Endothelial cell (in vitro differentiated cells): Measurements from ENCODE around the gene PHC2. TPM values are rescaled to one million over a fixed set of nuclear protein-coding genes. Genes with fewer than 3 reads are reported as not detected.

ENCODE experiments used
- DNase-seq: peaks from one replicate; pipeline ENCODE4 v3.0.0; 2021; ENCODE audit warnings: low spot score
- H3K27ac Mint-ChIP-seq: one replicate; pipeline ENCODE4 v1.8.0; 2021; ENCODE audit warnings: mixed read lengths, inconsistent platforms; ENCODE audit not compliant: unreplicated experiment
- H3K27me3 Mint-ChIP-seq: one replicate; pipeline ENCODE4 v1.8.0; 2021; ENCODE audit warnings: mild to moderate bottlenecking, moderate library complexity, mixed read lengths, inconsistent platforms; ENCODE audit not compliant: unreplicated experiment
- H3K36me3 Mint-ChIP-seq: one replicate; pipeline ENCODE4 v1.8.0; 2021; ENCODE audit warnings: mild to moderate bottlenecking, low read depth, mixed read lengths, inconsistent platforms; ENCODE audit not compliant: unreplicated experiment
- H3K4me1 Mint-ChIP-seq: one replicate; pipeline ENCODE4 v1.8.0; 2021; ENCODE audit warnings: mild to moderate bottlenecking, mixed read lengths, inconsistent platforms; ENCODE audit not compliant: unreplicated experiment
- H3K4me3 Mint-ChIP-seq: one replicate; pipeline ENCODE4 v1.8.0; 2021; ENCODE audit warnings: mild to moderate bottlenecking, mixed read lengths, inconsistent platforms; ENCODE audit not compliant: unreplicated experiment
- H3K9me3 Mint-ChIP-seq: one replicate; pipeline ENCODE4 v1.8.0; 2021; ENCODE audit warnings: mixed read lengths, inconsistent platforms; ENCODE audit not compliant: unreplicated experiment
- total RNA-seq: library from RNA; stranded (reverse); fragmentation: NEBNext Ultra II Directional; extraction: Animal tissue kit (Norgen Biotek cat#: 25700); gene quantifications from one replicate; pipeline ENCODE4 v1.2.1, GENCODE V29; 2021; ENCODE audit not compliant: unreplicated experiment
- TF ChIP-seq, protein P1 (sequence below): fragments of 200-600 bp; sonication (generic); IDR thresholded peaks from one replicate; pipeline ENCODE4 v1.5.0; 2021; ENCODE audit warnings: antibody characterized with exemption; ENCODE audit not compliant: unreplicated experiment

Gene PHC2
- total RNA-seq, 1 donor from 2014 or later, result 177 TPM

DNA sequence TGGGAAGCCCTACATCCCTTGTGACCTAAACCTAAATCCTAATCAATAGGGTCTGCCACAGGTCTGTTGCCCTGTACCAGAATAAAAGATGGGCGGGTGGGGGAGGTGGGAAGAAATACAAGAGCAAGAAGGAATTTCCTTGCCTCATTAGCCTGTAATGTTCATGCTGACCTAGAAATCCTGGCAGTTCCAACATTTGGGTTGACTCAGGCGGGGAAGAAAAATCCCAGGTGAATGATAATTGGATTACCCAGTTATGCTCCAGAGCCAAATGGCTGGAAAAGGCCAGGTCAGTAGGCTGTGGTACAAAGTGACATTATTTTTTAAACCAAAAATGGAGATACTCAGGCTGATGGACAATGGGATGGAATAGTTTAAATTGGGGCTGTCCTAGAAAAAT is 82.7 kb downstream of the PHC2 start:
- TF ChIP-seq, protein P1, sequence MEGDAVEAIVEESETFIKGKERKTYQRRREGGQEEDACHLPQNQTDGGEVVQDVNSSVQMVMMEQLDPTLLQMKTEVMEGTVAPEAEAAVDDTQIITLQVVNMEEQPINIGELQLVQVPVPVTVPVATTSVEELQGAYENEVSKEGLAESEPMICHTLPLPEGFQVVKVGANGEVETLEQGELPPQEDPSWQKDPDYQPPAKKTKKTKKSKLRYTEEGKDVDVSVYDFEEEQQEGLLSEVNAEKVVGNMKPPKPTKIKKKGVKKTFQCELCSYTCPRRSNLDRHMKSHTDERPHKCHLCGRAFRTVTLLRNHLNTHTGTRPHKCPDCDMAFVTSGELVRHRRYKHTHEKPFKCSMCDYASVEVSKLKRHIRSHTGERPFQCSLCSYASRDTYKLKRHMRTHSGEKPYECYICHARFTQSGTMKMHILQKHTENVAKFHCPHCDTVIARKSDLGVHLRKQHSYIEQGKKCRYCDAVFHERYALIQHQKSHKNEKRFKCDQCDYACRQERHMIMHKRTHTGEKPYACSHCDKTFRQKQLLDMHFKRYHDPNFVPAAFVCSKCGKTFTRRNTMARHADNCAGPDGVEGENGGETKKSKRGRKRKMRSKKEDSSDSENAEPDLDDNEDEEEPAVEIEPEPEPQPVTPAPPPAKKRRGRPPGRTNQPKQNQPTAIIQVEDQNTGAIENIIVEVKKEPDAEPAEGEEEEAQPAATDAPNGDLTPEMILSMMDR, result no peak
- no peaks in the 10 kb centered on the region for H3K9me3 Mint-ChIP-seq
- peak overlapping the region; percentile 100 for H3K27ac Mint-ChIP-seq
- H3K27me3 Mint-ChIP-seq, result peaks cover 28% of the 10 kb centered on the region
- peak overlapping the region; percentile 99 for H3K4me3 Mint-ChIP-seq
- no peak for DNase-seq
- peaks cover 41% of the 10 kb centered on the region for H3K36me3 Mint-ChIP-seq
- H3K4me1 Mint-ChIP-seq, result peaks cover 61% of the 10 kb centered on the region

DNA sequence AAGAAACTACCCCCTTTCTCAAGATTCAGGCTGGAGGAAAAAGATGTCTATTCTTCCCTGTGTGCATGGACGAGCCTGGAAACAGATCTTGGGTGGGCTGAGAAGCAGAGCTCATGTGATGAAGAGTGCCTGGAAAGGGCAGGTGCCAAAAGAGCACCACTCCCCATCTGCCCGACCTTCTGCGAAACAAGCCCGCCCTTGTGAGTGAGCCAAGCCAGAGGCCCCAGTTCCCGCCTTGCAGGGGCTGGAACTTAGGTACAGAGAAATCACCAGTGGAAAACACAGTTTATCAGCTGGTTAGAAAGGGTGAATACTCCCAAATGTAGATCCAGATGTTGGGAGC is 83.3 kb downstream of the PHC2 start:
- peaks cover 66% of the 10 kb centered on the region for H3K4me1 Mint-ChIP-seq
- TF ChIP-seq, protein P1, result no peak
- H3K9me3 Mint-ChIP-seq, result no peaks in the 10 kb centered on the region
- peak overlapping the region; percentile 100 for H3K27ac Mint-ChIP-seq
- peaks cover 28% of the 10 kb centered on the region for H3K27me3 Mint-ChIP-seq
- peaks cover 39% of the 10 kb centered on the region for H3K36me3 Mint-ChIP-seq
- peak overlapping the region; percentile 99 for H3K4me3 Mint-ChIP-seq
- DNase-seq, result no peak

DNA sequence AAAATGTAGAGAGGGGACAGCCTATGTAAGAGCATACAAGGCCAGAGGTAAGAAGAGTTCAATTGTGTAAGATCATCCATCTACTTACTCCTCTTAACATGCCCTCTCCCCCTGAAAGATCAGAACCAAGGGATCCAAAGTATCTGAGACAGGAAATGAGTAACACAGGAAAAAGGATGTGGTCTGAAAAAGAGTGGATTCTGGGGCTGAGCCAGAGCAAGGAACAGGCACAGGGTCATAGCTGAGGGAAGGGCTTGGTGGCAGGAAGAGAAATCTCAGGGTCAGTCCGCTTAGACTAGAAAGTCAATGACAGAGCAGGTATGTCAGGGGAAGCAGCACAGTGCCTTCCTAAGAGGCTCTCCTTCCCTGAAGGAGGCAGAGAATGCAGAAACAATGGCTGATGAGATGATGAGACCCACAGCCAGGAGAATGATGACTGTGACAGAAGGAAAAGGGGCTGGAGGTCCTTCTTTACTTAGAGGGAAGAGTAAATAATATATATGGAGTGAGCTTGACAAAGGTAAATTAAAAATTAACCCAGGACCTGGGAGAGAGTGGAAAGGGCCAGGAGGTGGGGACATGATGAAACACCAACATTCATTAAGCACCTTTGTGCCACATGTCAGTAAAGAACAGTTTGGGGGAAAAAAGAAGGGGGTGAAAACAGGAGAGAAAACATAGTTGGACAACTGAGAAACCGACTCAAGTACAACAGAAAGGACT is 83.8 kb downstream of the PHC2 start:
- H3K27ac Mint-ChIP-seq, result peak overlapping the region; percentile 100
- peak overlapping the region; percentile 99 for H3K4me3 Mint-ChIP-seq
- peaks cover 28% of the 10 kb centered on the region for H3K27me3 Mint-ChIP-seq
- TF ChIP-seq, protein P1, result no peak
- peaks cover 40% of the 10 kb centered on the region for H3K36me3 Mint-ChIP-seq
- peaks cover 71% of the 10 kb centered on the region for H3K4me1 Mint-ChIP-seq
- peak; percentile 57 for DNase-seq
- H3K9me3 Mint-ChIP-seq, result no peaks in the 10 kb centered on the region

DNA sequence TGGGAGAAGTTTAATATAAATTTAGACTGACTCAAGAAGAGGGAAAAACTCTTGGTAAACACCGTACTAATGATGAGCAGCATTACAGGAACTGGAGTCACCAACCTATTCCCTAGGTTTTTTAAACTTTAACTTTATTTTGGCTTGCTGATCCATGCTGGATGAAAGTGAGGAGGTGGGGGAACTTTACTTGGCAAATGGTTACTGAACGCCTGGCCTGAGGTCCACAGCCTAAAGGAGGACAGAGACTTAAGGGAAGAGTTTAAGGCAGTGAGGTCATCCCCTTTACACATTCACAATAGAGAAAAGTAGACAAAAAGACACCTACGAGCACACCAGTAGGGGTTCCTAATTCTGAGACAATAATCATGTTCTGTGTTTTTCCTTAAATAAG is 84.4 kb downstream of the PHC2 start:
- Mint-ChIP-seq H3K27me3 (peaks cover 27% of the 10 kb centered on the region), H3K4me1 (peaks cover 77% of the 10 kb centered on the region), H3K27ac (peak overlapping the region; percentile 100), H3K4me3 (peak overlapping the region; percentile 99), H3K9me3 (no peaks in the 10 kb centered on the region), H3K36me3 (peaks cover 38% of the 10 kb centered on the region)
- TF ChIP-seq, protein P1, result no peak
- DNase-seq, result no peak

DNA sequence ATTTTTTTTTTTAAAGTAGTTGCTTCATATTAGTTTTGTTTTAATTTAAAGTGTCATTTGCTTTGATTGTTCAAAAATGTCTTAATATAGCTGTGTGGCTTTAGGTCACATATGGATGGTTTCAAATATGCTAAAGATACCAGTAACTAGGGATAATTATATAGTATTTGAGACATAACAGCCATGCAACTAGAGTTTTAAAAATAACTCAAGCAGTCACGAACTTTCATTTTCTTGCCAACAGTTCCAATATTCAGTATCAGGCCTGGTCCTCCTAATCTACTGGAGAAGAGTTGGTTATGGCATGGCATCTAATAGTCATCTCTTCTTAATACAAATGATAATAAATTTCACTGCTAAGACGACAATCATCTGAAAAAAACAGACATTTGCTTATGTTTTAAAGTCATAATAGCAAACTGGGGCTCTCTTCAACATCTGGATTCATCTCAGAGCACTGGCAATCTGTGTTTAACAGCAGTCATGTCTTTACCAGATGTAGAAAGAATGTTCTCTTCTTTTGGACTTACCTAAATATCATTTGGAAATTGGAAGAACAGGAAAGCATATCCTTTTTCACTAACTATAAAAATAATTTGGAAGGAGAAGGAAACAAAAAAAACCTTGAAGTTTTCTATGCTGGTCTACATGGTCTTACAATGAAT is 85.9 kb downstream of the PHC2 start:
- Mint-ChIP-seq H3K4me1 (peaks cover 75% of the 10 kb centered on the region), H3K9me3 (no peaks in the 10 kb centered on the region), H3K27me3 (peaks cover 19% of the 10 kb centered on the region), H3K36me3 (peaks cover 44% of the 10 kb centered on the region), H3K4me3 (peak overlapping the region; percentile 67), H3K27ac (peak overlapping the region; percentile 70)
- TF ChIP-seq, protein P1, result no peak
- no peak for DNase-seq
